Raji (cell line): Measurements from ENCODE around the gene TMED4.

Experiments used
- POLR2A ChIP-seq: IDR thresholded peaks from 2 replicates; pipeline ENCODE4 v1.6.1; 2011; ENCODE audit warnings: low read depth, low read length, control low read depth; ENCODE audit not compliant: insufficient read depth

The TMED4 gene

DNA sequence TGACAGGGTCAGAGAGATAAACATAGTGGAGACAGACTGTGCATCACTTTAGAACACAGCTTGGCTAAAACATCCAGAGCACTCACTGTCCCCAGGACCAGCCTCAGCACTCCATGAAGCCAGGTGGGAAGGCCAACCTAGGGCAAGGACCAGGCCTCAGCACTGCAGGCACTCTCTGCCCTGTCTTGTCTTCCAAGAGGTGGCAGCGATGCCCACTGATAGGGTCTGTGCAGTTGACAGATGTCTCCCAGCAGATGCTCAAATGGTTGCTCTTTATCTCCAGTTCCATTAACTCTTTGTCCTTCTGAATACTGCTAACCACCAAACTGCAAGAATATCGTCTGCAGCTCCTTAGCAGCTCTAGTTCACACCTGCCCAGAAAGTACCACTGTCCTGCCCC lies 17.4 kb downstream of the TMED4 start:
- no peak for TF ChIP-seq POLR2A

DNA sequence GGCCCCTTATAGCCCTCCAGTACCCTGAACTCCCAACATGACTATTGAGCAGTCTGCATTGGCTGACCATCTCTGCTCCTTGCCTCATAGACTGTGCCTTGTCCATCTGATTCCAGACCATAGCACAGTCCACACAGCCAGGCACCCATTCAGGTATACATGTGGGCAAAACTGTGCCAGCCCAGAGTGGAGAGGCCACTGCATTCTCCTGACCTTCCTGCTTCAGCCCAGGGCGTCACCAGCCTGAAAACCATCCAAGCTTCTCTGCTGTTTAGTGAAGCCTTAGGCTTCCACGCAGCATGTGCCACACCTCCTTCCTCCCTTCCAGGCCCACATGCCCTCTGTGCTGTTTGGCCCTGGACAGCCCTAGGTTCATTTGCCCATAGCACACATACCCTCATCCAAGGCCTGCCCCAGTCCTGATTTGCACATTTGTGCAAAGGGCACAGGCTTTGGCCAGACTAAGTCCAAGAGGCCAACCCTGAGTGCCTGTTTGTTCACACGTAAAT lies 18.8 kb downstream of the TMED4 start:
- TF ChIP-seq POLR2A: no peak

DNA sequence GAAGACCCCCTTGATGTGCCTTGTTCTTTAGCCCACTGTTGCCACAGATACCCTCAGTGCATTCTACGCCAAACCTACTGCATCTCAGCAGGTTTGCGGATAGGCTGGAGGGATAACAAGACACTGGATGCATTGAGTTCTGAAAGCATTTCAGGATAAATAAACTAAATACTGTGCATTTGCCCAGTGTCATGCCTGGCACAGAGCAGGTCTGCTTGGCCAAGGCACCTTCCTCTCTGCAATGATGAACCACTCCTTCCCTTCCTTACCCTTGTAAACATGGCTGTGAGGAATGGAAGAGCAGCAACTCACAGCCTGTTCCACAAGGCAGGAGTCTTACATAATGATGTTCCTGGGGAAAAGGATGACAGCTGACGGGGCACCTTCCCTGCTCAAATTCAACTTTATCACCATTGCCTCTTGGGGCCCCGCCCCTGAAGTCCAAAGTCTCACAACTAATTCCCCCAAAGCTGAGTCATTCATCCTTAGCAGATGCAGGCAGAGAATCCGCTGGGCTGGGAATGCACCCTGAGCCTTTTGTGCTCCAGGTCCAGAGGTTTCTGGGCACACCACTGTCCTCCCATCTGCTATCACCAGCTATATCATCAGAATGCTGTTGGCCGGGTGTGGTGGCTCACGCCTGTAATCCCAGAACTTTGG lies 19.9 kb downstream of the TMED4 start:
- no peak for TF ChIP-seq POLR2A

DNA sequence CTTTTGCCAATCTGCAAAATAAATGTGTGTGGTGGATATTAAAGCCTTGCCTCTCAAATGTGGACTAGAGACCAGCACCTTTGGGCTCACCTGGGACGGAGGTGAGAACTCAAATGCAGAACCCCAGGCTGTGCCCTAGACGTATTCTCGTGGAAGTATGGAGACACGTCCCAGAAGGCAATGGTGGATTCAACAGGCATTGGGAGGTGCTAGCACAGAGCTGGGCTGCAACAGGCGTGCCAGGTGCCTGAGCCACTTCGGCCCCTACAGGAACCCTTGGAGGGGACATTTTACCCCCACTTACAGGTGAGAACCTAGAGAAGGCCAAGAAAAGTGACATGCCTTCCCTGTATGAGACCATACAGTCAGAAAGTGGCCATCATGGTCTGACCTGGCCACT lies 20.6 kb downstream of the TMED4 start:
- TF ChIP-seq POLR2A: no peak

DNA sequence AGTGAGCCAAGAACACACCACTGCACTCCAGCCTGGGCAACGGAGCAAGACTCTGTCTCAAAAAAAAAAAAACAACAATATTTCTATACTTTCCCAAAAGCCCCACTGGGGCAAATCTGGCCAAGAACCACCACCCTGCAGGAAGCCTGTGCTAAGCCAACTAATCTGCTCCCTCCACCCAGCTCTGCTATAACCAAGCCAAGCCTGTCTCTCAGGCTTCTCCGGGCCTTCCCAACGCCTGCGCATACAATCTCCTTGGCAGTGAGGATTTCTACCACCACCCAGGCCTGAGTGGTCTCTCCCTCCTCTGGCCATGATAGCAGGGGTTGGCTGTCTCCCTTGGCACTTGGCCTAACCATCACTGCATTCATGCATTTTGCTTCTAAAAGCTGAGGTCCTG lies 22.5 kb downstream of the TMED4 start:
- no peak for TF ChIP-seq POLR2A

DNA sequence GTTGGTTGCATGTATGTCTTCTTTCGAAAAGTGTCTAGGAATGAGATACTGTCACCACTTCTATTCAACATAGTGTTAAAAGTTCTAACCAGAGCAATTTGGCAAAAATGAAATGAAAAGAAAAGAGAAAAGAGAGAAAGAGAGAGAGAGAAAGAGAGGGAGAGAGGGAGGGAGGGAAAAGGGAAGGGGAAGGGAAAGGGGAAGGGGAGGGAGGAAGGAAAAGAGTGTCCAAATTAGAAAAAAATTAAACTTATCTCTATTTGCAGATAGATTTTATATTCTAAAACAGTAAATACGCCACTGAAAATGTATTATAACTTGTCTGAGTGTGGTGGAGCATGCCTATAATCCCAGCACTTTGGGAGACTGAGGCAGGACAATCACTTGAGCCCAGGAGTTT lies 24.5 kb downstream of the TMED4 start:
- no peak for TF ChIP-seq POLR2A

DNA sequence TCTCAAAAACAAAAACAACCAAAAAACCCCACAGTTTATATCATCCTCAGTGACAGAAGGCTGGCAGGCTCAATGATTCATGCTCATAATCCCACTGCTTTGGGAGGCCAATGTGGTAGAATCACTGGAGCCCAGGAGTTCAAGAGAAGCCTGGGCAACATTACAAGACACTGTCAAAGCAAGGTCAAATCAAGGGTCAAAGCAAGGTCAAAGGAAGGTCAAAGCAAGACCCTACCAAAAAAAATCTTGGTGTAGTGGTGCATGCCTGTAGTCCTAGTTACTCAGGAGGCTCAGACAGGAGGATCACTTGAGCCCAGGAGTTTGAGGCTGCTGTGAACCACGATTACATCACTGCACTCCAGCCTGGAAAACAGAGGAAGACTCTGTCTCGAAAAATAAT lies 26.7 kb downstream of the TMED4 start:
- no peak for TF ChIP-seq POLR2A

DNA sequence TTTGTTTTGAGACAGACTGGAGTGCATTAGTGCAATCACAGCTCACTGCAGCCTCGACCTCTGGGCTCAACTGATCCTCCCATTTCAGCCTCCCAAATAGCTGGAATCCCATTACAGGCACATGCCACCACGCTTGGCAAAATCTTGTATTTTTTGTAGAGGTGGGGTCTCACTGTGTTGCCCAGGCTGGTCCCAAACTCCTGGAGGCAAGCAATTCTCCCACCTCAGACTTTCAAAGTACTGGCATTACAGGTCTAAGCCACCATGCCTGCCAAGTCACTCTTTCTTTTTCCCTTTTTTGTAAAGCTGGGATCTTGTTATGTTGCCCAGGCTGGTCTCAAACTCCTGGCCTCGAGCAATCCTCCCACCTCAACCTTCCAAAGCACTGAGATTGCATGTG lies 32.6 kb downstream of the TMED4 start:
- no peak for TF ChIP-seq POLR2A

DNA sequence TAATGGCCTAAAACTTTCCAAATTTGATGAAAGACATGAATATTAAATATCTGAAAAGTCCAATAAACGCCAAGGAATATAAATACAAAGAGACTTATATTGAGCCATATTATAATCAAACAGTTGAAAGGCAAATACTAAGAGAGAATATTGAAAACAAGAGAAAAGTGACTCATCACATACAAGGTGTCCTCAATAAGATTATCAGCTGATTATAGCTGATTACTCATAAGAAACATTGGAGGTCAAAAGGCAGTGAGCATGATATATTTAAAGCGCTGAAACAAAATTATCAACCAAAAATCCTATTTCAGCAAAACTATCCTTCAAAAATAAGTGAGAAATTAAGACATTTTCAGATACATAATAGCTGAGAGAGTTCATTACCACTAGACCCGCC lies 33.1 kb downstream of the TMED4 start:
- TF ChIP-seq POLR2A: no peak

DNA sequence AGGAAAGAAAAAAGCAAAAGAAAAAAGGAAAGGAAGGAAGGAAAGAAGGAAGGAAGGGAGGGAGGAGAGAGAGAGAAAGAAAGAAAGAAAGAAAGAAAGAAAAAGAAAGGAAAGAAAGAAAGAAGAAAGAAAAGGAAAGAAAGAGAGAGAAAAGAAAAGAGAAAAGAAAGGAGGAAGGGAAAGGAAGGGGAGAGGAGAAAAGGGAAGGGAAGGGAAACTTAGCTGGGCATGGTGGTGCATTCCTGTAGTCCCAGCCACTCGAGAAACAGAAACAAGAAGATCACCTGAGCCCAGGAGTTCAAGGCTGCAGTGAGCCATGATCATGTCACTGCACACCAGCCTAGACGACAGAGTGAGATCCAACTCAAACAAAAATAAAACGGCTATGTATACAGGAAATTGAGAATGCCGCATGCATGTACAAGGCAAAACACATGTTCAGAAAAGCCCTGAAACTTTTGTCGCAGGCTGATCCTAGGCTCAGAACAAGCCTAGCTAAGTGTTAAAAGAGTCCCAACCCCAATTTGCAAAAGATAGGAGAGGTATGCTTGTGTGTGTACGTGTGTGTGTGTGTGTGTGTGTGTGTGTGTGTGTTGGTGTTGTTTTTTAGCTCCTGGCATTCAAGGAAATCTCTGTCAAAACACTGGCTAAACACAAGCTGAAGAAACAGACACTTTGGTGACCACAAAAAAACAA lies 34.3 kb downstream of the TMED4 start:
- no peak for TF ChIP-seq POLR2A

DNA sequence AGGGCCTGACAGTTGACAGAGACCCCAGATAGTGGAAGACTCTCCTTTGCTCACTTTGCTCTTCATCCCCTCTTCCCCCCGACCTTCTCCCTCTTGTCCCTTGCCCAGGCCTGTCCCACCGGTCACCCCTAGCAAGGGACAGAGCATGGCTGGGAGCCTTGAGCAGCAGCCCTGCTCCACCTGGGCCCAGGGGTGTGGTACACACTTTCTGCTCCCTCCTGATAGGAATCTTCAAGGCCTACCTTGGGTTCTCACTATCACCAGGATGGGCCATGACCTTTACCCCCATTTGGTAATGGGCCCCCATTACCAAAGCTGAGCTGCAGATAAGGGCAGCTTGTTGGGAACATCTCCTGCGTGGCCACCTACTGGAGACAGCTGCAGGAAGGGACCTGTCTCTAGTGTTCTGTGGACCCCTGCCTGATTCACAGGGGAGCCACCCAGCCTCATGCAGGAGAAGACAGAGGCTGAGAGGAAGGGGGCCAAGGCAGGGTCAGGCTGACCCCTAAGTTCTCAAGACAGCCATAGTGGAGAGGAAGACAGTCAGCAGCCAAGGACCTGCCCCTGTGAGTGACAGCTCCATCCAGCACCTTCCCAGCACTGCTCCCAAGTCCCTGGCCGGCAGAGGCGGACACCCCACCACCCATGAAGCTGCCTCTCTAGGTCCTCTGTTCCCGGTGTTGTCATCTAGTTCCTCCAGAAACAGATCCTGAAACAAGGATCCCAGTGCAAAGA lies 40.0 kb downstream of the TMED4 start:
- no peak for TF ChIP-seq POLR2A

DNA sequence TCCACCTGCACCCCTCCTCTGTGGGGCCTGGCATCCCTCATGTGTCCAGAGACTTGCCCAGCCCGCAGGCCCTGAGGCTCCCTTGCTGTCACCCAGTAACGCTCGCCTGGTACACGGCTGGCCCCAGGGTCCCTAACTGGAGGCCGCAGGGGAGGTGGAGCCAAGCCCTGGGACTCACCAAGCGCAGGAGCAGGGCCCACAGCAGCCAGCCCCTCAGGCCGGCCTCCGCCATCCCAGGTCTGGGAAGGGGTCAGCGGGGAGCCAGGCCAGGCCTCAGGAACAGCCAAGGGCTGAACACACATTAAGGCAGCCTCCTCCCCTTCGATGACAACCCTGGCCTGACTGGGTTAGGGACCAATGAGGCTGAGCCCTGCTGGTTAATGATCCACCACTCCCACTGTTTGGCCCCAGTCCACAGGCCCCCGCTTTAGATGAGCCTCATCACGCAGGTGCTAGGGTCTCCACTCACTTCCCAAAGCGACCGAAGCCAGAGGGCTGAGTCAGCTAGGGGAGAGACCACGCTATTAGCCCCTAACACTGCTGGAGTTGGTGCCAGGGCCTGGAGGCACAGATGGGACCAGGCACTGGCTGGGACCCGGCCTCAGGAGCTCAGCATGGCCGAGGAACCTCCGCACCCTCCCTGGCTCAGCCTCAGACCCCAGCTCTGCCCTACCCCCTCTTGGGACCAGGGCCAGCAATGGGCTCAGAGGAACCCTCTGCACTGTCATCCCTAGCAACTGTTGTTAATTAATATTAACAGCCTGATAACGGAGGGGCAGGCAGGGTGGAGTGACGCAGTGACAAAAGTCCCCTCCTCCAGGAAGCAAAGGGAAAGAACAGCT lies 40.8 kb downstream of the TMED4 start, which contains the start of gene NPC1L1:
NPC1L1 (minus strand) TSS at position 303 of the 842 bp plus-strand sequence; CDS start at position 232, 71 bp downstream.
- no peak for TF ChIP-seq POLR2A

DNA sequence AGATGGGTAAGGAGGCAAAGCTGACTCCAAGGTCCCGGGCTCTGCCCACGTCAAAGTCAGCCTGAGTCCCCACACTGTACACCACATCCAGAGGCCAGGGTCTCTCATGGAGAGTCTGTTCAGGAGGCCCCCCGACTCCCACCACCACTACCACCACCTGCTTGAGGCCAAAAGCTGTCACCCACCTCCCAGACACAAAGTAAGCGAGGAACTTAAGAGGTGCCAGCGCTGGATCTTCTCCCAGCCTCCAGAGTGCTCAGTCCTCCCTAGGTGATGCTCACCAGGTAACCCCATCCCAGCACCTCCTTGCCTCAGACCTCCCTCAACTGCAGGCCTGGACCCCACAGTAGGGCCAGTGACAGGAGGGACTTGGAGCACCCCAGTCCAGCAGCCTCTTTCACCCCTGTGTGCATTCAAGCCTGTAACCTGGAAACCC lies 41.4 kb downstream of the TMED4 start:
- no peak for TF ChIP-seq POLR2A

DNA sequence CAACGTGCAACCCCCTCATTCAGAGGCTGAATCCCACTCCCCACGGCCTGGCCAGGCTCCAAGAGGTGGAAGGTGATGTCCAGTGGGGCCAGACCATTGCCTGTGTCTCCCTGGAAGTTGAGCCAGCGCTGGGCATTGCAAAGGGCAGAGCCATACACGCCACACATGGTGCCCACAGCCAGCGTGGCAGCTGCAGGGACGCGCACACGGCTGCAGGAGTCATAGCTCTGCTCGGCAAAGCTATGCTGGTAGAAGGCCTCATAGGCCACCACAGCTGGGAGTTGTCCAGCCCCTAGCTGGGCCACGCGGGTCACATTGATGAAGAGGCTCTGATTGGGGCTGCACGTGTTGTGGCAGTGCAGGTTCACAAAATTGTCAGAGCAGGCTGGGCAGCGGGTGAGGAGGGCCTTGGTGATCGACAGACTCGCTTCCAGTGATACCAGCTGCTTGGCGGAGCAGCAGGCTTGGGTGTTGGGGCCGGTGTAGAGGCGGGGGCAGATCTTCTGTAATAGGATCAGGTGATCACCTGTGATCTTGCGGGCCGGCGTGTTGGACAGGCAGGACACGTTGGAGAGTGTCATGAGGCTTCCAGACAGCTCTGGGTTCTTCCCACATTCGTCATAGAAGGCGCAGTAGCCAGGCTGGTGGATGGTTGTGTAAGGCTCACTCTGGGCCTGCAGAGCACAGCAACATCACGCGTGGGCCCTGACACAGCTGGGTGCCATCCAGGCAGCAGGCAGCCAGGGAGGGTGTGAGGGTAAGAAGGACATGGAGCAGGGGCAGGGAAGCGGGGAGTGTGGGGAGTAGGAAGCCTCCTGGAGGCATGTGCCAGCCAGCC lies 42.1 kb downstream of the TMED4 start:
- no peak for TF ChIP-seq POLR2A
